ENCODE measurements around the gene SMIM36. TPM values are rescaled to one million over a fixed set of nuclear protein-coding genes. Genes with fewer than 3 reads are reported as not detected.

The SMIM36 gene
- total RNA-seq, 1 experiment from 2014 or later = not detected

- CTCF ChIA-PET = no interaction called here
- no peak overlapping the region for H3K4me3 Mint-ChIP-seq
These were observed 23.4 kb downstream of the SMIM36 start for GRCh38 chr17:55487695-55488432.

GRCh38 chr17:55484575-55484974 lies 26.7 kb downstream of the SMIM36 start:
- H3K36me3 Mint-ChIP-seq = no peaks in the 10 kb centered on the region
- ATAC-seq (no peak), DNase-seq (ENCODE audit: low spot score) (no peak)
- ChIA-PET CTCF (no interaction called here), POLR2A (no interaction called here)
- H3K27me3 Mint-ChIP-seq (ENCODE audit: low read depth) = no peaks in the 10 kb centered on the region; the same call in 1 of the 2 replicates
- peaks cover 22% of the 10 kb centered on the region for H3K4me1 Mint-ChIP-seq
- H3K4me3 Mint-ChIP-seq = no peak overlapping the region
- no peak overlapping the region for H3K27ac Mint-ChIP-seq
- no peaks in the 10 kb centered on the region for H3K9me3 Mint-ChIP-seq
- TF ChIP-seq AR (CRISPR knock-in tag; IDR thresholded peaks at IDR 0.05) (no peak), ATF1 (CRISPR knock-in tag; IDR thresholded peaks at IDR 0.05) (no peak), ZNF121 (CRISPR knock-in tag; IDR thresholded peaks at IDR 0.05) (no peak), TEAD4 (CRISPR knock-in tag; IDR thresholded peaks at IDR 0.05) (no peak), PREB (CRISPR knock-in tag; IDR thresholded peaks at IDR 0.05; ENCODE audit: borderline replicate concordance) (no peak), RELA (CRISPR knock-in tag; IDR thresholded peaks at IDR 0.05; ENCODE audit: borderline replicate concordance) (no peak)

More at GRCh38 chr17:55487695-55488432, 23.4 kb downstream of the SMIM36 start:
- ATAC-seq (peak; percentile 24; the same call in 1 of the 2 replicates), DNase-seq (ENCODE audit: low spot score) (no peak)
- no peaks in the 10 kb centered on the region; the same call in 1 of the 2 replicates for H3K27me3 Mint-ChIP-seq (ENCODE audit: low read depth)
- TF ChIP-seq GRHL2 (CRISPR knock-in tag; IDR thresholded peaks at IDR 0.05; ENCODE audit: insufficient replicate concordance, severe bottlenecking) (no peak), GTF2I (CRISPR knock-in tag; conservative IDR thresholded peaks at IDR 0.05) (no peak), PRRX2 (CRISPR knock-in tag; IDR thresholded peaks at IDR 0.05) (no peak), STAT6 (CRISPR knock-in tag; conservative IDR thresholded peaks at IDR 0.05; ENCODE audit: low read depth) (no peak), AFF4 (CRISPR knock-in tag; IDR thresholded peaks at IDR 0.05; ENCODE audit: borderline replicate concordance) (no peak), E2F4 (CRISPR knock-in tag; IDR thresholded peaks at IDR 0.05; ENCODE audit: borderline replicate concordance, low read depth) (no peak)
- H3K4me1 Mint-ChIP-seq = peaks cover 18% of the 10 kb centered on the region
- POLR2A ChIA-PET = interaction anchor here (0.6 kb wide), 1 partner anchor 65 kb away, joined by 11 read pairs; no protein-coding TSS in a partner anchor
- H3K36me3 Mint-ChIP-seq = no peaks in the 10 kb centered on the region
- no peaks in the 10 kb centered on the region for H3K9me3 Mint-ChIP-seq
- no peak overlapping the region for H3K27ac Mint-ChIP-seq
